HG03135 (cell line): ENCODE results near the gene TSPO.
A peak's percentile ranks its signal among the peaks of the same experiment; 100 is the strongest.

Experiments
- ATAC-seq: cut with Tn5 transposase; IDR thresholded peaks from one replicate; pipeline ENCODE4 v1.9.1; 2021; ENCODE audit warnings: mild to moderate bottlenecking, moderate library complexity; ENCODE audit not compliant: unreplicated experiment

Gene TSPO

DNA sequence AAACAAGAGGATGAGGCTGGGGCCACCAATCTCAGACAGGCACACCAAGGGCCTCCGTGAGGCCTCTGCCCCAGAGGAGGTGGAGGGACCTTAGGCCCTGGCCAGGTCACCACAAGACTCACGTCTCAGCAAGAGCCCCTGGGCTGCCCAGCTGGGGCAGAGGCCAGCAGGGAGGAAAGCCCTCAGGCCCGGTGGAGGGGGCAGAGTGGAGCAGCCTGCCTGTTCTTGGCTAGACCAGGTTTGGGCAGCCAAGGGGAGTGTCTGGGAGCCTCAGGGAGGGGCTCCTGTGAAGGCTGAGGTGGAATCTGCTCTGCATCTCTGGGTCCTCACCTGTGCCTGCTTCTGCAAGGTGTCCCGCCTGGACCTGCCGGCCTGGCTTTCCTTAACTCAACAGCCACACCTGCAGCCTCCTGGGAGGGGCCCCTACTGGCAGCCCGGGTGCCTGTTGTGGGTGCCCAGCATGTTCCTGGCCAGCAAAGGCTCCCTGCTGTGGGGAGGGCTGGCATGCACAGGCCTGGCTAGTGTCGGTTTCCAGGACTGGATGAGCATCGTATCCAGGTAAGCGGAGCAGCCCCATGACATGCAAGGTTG, 23.7 kb downstream of the TSPO start:
- no peak for ATAC-seq

DNA sequence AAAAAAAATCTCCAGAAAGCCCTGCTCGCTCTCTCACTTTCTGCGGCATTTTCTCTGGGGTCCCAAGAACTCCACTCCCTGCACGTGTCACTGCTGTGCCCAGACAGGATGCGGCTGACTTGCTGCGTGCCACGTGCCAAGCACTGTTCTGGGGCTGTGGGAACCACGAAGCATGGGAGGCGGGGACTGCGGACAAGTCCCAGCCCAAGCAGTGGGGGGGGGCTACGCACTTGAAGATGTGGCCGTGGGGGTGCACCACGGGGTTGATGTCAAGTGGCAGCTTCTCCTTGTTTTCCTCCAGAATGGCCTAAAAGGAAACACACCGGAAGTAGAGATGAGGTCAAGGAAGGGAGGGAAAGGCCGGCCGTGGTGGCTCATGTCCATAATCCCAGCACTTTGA, 24.7 kb downstream of the TSPO start:
- no peak for ATAC-seq

DNA sequence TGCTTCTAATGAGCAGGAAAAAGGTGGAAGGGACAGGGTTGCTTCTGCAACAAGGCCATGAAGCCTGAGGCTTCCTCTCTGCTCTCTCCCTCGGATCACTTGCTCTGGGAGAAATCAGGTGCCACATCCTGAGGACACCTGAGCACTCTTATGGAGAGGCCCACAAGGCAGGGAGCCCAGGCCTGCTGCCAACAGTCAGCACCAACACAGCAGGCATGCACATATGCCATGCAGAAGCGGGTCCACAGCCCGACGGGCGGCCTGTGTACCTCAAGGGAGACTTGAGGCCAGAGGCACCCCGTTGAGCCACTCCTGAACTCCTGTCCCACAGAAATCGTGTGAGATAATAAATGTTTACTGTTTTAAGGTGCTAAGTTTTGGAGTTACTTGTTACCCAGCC, 26.1 kb downstream of the TSPO start:
- ATAC-seq = no peak

DNA sequence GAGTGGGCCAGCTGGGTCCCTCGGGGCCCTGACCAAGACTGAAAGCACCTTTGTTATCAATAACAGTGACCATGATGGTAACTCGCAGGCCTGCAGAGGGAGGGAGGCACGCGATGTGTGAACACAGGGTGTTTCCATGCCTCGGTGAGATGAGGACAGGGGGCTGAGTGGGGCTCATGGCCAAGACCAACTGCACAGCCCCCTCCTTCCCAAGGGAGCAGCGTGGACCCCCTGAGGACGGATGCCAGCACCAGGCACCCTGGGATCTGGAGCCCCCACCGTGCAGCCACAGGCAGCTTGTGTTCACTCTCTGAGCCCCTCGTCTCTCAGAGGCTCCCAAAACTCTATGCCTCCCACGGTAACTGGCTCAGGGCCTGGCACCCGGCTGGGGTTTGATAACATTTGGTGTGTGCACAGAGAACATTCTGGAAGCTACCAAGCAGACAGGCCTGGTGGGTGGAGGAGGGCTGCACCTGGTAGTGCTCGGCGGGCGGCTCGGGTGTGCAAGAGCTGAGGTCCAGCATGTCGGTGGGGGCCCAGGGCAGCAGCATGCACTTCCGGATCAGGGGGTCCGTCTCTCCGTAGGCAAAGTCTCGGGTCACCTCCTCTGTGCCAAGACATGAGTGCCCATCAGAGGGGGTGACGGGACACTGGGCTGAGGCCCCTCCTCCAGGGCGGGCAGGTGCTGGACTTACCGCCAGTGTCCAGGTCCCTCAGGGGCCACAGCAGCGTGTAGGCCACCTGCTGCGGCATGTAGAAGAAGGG, 28.0 kb downstream of the TSPO start:
- no peak for ATAC-seq

DNA sequence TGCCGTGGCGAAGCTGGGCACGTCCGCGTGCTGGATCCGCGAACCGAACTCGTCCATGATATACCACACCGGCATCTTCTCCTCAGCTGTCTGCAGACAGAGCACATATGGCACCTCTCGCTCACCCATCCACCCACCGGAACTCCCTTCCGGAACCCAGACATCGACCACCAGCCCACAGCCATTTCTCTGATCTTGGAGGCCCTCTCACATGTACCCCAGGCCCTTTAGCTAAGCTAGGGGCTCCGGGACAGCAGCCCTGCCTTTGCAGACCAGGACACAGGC, 28.5 kb downstream of the TSPO start:
- no peak for ATAC-seq

DNA sequence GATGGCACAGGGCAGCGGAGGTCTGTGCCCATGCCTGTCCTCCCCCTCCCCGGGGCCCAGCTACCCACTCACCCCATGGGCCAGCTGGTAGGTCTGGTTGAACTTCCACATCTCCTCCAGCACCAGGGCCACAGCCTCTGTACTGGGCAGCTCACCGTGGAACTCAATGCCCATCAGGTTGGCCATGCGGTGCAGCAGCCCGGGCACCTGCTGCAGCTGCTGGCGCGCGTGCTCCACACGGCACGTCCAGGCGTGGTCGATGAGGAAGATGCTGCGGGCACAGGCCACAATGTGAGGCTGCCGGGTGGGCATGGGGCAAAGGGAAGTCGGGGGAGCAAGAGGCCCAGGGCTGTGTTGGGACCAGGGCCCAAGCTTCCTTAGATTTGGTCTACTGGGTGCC, 29.3 kb downstream of the TSPO start:
- no peak for ATAC-seq

DNA sequence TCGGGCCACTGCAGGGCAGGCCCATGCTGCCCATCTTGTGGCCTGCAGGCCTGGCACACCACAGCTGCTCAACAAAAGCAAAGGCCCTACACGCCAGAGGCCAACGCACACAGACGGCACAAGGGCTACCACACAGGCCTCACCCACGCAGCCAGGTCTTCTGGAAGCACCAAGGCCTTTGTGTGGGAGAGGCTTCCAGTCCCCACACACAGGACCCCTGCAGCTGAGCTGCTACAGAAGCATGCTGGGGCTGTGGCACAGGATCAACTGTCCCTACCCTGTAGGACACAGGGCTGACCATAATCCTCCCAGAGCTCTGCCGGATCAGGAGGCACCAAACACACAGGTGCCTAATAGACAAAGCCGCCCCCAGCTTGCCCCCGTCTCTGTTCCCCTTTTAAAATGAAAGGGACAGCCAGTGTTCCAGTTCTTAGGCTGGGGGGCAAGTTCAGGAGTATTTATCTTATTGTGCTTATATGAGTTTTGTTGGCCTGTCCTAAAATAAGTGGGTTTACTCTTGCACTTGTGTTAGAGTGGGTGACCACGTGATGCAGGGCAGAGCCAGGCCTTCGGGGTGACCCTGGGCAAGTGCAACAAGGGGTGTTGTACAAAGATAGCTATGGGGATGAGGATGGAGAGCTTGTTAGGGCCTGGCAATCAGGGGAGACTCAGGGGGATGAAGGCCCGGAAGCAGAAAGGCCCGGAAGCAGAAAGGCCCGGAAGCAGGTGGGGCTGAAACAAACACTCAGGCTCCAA, 30.1 kb downstream of the TSPO start:
- no peak for ATAC-seq

DNA sequence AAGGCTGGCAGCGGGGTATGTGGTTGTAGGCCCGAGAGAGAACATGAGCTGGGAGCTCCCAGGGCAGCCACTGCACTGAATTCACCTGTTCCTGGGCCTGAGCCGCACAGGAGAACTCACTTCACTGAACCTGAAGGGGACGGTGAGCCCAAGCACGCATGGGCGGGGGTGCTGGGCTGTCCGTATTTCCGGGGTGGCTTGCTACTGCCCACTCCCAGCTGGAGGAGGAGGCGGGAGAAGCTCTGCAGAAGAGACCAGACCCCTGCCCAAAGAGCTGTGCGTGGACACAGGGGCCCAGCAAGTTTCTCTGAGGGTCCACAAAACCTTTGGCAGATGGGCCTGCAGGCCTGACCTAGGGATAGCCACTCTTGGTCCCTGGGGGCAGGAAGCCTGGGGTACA, 30.8 kb downstream of the TSPO start:
- no peak for ATAC-seq

DNA sequence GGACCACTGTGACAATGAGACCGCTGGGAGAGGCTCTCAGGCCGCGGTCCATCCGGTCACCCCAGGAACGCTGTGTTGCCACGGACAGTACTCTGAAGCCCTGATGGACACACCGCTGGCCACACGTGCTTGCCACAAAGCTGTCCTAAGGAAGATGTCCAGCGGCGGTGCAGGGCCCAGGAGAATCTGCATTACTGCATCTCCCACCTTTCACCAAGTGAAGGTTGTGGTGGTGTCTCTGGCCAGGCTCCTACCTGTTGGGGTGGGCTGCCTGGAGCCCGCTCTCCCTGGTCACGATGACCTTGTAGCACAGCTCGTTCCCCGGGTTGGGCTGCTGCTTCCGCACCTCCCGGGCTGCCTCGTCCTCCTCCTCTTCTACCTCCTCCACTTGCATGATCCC, 31.4 kb downstream of the TSPO start:
- ATAC-seq = no peak

DNA sequence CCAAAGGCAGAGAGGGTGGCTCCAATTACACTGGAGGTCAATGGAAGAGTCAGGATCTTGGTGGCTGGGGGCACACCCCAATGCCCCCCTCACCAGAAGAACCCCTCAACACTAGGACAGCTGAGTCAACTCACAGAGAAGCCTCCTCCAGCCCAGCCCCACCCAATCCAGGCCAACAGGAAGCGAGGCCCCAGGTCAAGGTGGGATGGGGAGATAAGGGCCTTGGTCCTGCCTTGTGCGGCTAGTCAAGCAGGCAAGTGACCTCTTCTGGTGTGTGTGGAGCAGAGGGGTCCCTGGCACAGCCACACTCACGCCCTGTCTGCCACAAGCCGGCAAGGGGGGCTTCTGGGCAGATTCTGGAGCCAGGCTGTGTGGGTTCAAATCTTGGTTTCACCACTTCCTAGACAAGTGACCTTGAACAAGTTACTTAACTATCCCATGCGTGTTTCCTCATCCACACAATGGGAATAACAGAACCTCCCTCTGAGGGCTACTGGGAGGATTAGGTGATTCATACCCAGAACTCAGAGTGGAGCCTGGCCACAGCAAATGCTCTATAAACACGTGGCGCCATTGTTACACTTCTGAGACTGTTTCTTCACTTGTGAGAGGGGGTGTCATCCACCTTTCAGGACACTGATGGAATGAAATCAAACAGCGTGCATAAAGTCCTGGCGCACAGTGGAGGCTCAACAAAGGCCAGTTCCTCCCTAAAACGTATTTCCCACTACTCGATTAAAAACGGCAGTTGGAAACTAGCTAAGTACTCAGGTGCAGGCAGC, 32.3 kb downstream of the TSPO start:
- no peak for ATAC-seq

DNA sequence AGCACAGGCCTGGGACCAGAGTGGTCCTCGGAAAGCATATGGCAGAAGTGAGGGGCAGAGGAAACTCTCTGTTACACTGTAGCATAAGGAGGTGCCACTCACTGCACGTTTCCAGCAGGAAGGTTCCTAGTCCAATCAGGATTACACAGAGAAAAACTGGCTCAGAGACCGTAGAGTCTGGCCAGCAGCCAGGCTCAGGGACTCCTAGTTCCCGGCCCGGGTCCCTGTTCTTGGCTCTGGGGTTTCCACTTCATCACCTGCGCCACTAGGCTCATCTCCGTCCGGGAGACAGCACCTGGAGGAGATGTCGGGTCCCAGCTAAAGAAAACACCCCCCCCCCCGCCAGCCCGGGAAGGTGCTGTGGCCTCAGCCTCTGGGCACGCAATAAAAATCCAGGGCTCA, 34.5 kb downstream of the TSPO start:
- ATAC-seq = no peak

DNA sequence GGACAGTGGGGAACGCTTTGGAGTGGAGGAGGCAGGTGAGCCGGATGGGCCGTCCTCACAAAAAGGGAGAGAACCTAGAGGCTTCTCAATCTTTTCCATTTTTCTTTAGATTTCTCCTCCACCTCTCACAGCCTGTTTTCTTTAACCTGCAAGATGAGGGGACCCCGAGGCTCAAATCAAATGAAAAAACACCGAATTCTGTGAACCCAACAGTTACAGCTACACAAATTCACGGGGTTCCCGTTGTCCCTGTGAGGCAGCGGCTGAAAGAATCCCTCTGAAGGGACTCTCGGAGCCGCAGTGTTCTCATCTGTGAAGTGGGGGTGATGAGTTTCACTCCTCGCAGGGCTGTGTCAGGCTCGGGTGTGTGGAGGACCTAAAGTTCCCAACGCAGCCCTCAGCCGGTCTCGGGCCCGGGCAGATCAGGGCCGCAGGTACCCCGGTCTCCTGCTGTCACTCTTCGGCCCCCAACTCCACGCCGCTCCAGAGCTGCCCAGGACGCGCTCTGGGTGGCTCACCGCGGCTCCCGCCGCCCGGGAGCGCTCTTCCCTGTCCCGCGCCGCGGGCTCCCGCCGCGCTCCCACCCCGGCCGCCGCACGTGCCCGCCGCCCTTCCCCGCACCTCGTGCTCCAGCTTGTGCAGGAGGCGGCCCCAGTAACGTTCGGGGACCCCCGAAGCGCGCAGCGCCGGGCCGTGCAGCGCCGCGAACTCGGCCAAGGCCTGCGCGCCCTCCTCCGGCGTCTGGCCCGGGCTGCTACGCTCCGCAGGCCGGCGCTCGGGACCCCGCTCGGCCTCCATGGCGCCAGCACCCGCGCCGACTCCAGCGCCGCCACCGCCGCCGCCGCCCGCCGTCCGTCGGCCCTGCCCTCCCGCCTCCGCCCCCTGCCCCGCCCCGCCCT, 35.2 kb downstream of the TSPO start, which contains the start of gene TTLL12:
TSS of gene TTLL12 (minus strand) at position 863 of the 899 bp plus-strand sequence. CDS start at position 798, 65 bp downstream.
- peak; percentile 55 for ATAC-seq

DNA sequence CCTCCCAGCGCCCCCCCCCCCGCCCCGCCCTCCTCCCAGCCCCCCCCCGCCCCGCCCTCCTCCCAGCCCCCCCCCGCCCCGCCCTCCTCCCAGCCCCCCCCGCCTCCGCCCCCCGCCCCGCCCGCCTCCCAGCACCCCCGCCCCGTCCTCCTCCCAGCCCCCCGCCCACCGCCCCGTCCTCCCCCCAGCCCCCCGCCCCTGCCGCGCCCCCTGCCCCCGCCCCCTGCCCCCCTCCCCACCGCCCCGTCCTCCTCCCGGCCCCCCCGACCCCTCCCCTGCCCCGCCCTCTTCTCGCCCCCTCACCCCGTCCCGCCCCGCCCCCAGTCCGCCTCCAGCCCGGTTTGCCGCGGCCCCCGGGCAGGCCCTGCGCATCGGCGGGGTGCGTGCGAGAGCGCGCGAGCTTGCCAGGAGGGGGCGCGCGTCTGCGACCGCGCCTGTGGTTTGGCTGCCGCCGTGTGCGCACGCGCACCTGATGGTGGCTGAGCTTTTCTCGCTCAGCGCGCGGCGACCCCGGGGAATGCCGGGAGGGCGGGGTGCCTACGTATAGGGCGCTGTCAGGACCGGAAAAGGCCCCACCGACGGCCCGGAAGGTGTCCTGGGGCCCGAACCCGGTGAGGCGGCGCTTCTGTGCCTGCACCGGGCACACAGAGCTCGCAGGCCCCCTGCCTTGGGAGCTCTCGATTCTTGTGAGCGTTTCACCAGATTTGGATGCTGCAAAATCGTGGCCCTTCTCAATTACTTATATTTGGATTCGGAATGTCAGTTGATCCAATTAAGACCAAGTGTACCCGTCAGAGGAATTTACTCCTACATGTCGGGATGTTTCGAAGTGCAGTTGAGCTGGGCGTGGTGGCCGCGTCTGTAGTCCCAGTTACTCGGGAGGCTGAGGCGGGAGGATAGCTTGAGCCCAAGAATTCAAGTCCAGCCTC, 36.1 kb downstream of the TSPO start:
- peak; percentile 83 for ATAC-seq

DNA sequence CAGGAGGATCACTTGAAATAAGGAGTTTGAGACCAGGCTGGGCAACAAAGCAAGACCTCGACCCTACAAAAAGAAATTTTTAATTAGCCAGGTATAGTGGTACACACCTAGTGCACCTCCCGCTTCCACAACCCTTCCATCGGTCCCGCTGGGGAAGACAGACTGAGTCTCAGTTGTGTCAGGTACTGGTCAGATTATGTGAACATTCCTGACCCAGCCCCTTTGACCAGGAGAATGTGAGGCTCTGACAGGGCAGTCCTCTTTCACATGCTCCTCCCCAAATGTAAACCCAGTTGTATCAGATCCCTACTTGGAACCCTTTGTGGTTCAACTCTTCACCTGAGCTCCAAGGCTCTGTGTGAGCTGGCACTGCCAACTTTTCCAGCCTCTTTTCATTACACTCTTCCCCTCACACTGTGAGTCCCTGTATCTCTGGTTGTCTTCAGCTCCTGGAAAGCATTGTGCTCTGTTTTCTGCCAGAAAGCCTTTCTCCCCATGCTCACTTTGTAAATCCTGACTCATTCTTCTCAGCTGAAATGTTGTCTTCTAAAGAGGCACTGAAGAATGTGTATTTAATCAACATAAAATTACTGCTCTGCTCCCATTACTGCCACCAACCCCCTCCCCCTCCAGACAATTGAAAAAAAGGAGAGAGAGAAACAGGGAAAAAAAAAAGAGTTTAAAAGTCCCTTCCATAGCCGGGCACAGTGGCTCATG, 37.6 kb downstream of the TSPO start:
- no peak for ATAC-seq

DNA sequence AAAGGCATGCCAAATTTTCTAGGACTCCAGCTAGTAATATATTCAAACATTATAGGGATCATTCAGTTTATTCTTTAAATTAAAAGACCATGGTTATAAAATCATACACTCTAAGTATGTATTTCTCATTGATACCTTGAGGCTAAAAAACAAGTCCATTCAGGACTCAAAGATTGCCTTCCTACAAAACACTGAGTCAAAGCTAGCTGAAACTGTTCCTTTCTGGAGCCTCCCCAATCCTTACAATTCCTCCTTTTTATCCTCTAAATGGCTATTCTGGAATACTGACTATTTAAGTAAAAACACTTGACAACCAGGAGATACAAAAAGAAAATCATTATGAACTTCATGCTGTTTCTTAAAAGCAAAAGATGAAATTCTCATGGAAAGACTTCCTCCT, 40.5 kb downstream of the TSPO start:
- no peak for ATAC-seq

DNA sequence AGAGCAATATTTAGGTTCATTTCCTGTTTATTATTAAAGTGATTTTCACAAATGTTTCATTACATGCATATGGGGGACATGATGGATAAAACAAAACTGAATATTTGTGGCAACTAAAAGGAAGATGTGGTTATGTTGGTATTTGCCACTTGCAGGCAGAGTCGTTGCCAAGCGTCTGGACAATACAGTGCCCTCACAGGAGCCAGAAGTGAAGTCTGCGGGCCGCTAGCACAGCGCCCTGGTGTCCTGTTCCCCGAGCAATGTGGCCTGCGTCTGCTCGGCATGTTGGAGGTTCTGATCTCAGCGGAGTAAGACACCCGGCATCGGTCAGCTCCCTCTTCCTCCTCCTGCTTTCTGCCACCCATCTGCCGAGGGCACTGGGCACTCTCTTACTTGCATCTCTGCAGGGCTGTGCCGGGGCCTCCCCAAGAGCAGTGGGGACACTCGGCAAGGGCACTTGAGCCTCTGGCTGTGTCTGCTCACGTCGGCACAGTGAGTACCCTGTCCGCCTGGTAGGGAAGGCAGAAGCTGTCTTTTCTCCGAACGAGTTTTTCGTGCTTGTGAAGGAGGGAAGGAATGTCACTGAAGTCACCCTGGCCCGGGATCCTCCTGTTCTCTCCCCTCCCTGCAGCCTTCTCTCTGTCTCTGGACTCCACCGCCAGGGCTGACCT, 46.0 kb downstream of the TSPO start:
- ATAC-seq = no peak

DNA sequence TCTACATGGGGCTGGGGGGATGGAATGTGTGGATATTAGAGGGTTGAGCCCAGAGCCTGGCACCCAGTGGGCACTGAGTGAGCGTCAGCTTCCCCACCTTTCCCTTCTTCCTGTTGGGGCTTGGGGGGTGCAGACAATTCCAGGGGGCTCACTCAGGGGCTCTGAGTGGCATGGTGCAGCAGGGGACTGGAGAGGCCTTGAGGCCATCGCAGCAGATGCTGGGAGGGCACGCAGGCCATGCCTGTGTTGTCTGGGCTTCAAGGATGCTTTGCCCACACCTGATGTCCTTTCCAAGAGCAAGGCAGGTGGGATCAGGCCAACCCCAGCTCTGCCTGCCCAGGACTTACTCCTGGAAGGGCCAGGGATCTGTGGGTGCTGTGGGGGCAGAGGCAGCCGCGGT, 46.8 kb downstream of the TSPO start:
- ATAC-seq = no peak

DNA sequence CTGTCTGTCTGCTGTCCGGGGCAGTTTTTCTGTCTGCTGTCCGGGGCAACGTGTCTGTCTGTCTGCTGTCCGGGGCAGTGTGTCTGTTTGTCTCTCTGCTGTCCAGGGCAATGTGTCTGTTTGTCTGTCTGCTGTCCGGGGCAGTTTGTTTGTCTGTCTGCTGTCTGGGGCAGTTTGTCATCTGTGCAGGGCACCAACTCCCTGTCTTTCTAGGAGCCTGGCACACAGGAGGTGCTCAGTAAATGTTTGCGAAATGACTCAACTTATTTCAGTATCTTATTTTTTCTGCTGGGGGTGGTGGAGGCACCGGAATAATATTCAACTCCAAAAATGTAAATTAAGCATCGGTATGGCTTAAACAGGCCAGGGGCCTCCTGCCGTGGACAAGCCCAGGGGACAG, 47.6 kb downstream of the TSPO start:
- ATAC-seq = no peak
